Activated naive CD4-positive, alpha-beta T cell treated with anti-CD3 and anti-CD28 coated beads, Interleukin-2, amount 50 U/mL, for 16 hours (primary cell): Measurements from ENCODE around the gene SNU13.
"Not testable (repeated sequence)": the region's sequence is repeated elsewhere in the genome, so short reads cannot be mapped to it uniquely, and the experiment has no call there.

Experiments
- DNase-seq: peaks from one replicate; pipeline ENCODE4 v3.0.0-alpha.2; 2020

Gene SNU13

DNA sequence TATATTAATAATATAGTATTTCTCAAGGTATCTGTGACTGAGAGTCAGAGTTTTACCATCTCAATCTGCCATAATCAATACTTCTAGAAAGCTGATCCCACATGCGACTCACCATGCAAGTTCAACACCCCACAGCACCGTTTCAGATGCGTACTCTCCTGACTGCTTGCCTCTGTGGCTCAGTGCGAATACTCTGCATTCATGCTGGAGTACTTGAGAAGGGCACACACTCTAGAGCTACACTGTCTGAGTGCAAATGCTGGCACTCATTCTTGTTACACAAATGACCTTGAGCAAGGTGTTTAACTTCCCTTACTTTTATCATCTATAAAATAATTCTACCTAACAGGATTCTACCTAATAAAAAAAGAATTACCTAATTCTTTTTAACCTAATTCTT, 12.5 kb downstream of the SNU13 start:
- no peak for DNase-seq

DNA sequence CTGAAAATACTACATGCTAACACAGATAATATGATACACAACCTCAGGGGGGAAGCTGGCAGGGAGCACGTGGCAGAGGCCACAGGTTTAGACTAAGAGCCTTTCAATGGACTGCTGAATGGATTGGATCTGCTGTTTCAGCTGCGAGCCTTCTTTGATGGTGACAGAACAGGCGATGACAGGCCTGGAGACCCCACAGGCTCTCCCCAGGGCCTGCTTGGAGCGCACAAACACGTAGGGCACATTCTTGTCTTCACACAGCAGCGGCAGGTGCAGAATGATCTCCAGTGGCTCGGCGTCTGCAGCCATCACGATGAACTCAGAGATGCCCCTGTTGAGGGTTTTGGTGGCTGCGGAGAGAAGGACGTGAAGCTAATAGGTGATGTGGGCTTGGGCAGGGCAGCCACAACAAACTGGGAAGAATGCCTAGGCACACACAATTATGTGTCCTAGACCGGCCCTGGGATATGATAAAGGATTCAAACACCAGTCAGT, 13.8 kb downstream of the SNU13 start:
- DNase-seq, result no peak

DNA sequence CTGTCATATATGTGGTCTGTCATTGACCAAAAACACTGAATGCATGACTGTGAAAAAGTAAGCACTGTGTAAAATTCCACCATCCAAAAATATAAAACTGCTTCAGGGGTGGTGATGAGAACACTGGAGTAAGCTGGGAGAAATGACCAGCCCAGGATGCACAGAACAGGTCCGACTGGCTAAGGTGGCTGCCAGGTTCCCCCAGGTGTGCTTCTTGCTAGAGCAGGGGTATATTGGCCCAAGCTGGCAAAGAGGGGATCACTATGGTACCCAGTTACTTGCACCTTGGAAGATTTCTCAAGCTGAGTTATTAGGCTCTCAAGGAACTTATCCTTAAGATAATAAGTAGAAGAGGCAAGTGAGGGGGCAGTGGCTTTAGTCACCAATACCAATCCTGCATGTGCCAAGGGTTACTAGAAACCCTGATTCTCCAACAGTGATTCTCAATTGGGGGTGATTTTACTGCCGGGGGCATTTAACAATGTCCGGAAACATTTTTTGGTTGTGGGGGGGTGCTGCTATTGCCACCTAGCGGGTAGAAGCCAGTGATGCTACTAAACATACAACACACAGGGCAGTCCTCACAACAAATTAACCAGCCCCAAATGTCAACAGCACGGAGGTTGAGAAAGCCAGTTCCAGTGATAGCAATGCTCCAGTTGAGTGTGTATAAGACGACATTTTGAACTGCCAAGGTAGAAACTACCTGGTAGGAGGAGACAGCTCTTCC, 15.7 kb downstream of the SNU13 start:
- no peak for DNase-seq

- not testable (repeated sequence) for DNase-seq
Measured at GRCh38 chr22:41672096-41672495, 16.6 kb downstream of the SNU13 start.

- no peak for DNase-seq
Measured at GRCh38 chr22:41668971-41669911, 19.4 kb downstream of the SNU13 start.

GRCh38 chr22:41664951-41665350, 23.7 kb downstream of the SNU13 start:
- no peak for DNase-seq

GRCh38 chr22:41664490-41664889, 24.2 kb downstream of the SNU13 start:
- no peak for DNase-seq

GRCh38 chr22:41663594-41663993, 25.1 kb downstream of the SNU13 start:
- DNase-seq, result not testable (repeated sequence)

GRCh38 chr22:41661713-41662112, 27.0 kb downstream of the SNU13 start:
- no peak for DNase-seq

DNA sequence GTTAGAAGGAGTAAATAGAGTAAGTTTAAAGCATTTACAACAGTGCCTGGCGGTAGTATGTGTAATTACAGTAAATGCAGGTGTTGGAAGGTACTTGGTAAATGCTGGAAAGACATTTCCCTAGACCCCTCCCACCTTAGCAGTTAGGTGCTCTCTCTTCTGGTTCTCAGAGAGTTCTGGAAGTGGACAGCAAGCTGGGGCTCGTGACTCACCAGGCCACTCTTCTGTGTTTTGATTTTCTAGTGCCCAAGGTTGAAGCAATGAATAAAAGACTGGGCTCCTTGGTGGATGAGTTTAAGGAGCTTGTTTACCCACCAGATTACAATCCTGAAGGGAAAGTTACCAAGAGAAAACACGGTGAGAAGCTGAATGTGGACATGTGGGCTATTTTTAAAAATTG, 27.6 kb downstream of the SNU13 start:
- no peak for DNase-seq

GRCh38 chr22:41660416-41660815, 28.3 kb downstream of the SNU13 start:
- no peak for DNase-seq

GRCh38 chr22:41659941-41660340, 28.7 kb downstream of the SNU13 start:
- no peak for DNase-seq

DNA sequence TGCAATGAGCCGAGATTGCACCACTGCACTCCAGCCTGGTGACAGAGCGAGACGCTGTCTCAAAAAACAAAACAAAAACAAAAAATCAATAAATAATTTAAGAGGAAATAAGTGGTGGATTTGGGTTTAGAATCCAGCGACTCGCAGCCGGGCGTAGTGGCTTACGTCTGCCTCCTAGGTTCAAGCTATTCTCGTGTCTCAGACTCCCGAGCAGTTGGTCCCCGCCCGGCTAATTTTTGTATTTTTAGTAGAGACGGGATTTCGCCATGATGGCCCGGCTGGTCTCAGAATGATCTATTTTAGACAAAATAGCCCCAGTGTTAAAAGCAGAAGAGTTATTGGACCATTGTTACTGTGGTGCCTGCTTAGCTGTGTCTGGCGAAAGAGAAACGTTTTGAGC, 29.8 kb downstream of the SNU13 start:
- no peak for DNase-seq

DNA sequence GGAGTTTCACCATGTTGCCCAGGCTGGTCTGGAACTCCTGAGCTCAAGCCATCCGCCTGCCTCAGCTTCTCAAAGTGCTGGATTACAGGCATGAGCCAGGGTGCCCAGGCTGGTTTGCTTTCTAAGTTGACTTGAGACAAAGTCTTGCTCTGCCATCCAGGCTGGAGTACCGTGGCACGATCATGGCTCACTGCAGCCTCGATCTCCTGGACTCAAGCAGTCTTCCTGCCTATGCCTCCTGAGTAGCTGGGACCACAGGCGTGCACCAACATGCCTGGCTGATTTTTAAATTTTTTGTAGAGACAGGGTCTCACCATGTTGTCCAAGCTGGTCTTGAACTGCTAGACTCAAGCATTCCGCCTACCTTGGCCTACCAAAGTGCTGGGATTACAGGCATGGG, 31.0 kb downstream of the SNU13 start:
- no peak for DNase-seq

DNA sequence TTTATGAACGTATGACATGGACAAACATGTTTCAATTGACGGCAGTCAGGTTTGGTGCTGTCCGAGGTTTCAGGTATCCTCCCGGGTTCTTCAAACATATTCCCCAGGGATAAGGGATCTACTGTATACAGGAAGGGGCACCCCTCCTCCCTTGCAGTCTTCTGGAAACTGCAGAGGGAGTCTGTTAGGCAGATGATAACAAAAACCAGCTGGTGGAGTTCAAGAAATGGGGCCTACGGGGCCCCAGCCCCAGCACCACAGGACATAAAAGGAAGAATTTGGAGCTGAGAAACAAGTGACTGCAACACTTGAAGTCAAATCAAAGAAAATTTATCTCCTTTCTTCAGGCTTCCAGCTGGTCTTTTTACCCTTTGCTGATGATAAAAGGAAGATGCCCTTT, 32.1 kb downstream of the SNU13 start:
- no peak for DNase-seq

DNA sequence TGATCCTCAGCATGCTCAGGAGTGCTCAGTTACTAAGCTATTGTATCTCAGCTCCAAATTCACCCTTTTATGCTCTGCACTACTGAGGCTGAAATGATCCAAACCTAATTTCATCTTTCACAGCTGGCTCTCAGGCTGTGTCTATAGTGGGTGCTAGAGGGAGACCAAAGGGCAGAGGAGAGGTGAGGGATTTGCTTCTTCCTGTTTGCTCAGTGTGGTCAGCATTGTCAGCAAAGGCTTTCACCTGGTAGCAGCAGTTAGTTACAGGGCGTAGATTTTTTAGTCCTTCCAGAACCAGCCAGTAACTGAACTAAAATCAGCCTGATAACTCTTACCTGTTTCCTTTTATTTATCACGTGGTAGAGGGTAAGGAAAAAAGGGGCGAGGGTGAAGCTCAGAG, 34.3 kb downstream of the SNU13 start:
- DNase-seq, result no peak

DNA sequence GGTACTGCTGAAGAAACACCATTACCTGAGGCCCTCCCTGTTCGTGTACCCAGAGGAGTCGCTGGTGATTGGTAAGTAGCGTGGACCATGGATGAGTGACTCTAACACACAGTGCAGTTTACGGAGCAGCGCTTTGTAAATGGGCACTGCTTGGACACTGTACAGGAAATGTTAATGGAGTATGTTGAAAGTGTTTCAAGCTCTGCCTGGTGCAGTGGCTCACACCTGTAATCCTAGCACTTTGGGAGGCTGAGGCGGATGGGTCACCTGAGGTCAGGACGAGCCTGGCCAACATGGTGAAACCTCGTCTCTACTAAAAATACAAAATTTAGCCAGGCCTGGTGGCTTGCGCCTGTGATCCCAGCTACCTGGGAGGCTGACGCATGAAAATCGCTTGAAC, 37.8 kb downstream of the SNU13 start:
- no peak for DNase-seq

GRCh38 chr22:41650229-41650628, 38.4 kb downstream of the SNU13 start:
- DNase-seq, result no peak

GRCh38 chr22:41648432-41648831, 40.2 kb downstream of the SNU13 start:
- no peak for DNase-seq

- DNase-seq, result no peak
Measured at GRCh38 chr22:41647771-41648170, 40.9 kb downstream of the SNU13 start.

DNA sequence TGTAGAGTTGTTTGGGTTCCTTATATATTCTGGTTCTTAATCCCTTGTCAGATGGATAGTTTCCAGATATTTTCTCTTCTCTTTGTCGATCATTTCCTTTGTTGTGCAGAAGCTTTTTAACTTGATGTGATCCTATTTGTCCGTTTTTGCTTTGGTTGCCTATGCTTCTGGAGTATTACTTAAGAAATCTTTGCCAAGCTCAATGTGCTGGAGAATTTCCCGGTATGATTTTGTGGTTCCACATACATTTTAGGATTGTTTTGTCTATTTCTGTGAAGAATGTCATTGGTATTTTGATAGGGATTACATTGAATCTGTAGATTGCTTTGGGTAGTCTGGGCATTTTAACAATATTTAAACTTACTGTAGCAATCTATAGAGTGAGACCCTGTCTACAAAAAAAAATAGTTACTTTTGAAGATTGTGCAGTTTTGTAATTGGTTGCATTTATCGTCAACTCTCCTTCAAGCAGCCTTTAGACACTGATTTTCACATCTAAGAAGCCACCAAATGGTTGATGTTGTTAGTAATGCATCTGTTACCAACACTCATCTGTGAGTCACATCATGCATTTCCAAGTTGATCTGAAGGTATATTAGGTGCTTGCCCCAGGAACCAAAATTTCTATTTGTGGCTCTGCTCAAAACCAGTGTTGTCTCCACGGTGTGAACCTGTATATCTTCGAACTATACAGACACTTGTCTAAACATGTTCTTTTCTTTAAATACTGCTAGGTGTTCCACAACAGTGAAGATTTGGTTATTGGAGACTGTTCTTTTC, 46.1 kb downstream of the SNU13 start:
- no peak for DNase-seq

GRCh38 chr22:41641854-41642253, 46.8 kb downstream of the SNU13 start:
- no peak for DNase-seq

DNA sequence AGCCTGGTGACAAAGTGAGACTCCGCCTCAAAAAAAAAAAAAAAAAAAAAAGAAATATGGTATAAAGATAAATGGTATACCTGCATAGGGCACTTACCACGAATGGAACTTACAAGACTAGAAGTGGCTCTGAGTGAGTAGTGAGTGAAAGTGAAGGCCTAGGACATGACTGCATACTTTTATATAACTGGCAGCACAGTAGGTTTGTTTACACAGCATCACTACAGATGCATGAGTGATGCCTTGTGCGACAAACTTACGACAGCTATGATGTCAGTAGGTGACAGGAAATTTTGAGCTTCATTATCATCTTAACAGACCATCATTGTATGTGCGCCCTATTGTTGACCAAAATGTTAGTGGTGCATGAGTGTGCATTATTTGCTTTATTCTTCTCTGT, 49.9 kb downstream of the SNU13 start:
- no peak for DNase-seq
